ENCODE data around the gene DSCAM.

GRCh38 chr21:40766381-40766780 lies 80.6 kb downstream of the DSCAM start:
- TF ChIP-seq REST (IDR thresholded peaks at IDR 0.05; ENCODE audit: low read depth) (no peak), EP300 (IDR thresholded peaks at IDR 0.05; ENCODE audit: borderline replicate concordance) (no peak), USF1 (IDR thresholded peaks at IDR 0.05) (no peak), YY1 (IDR thresholded peaks at IDR 0.05; ENCODE audit: low read depth) (no peak), CEBPB (IDR thresholded peaks at IDR 0.05) (no peak), TCF12 (IDR thresholded peaks at IDR 0.05; ENCODE audit: low read depth) (no peak), TAF1 (IDR thresholded peaks at IDR 0.05; ENCODE audit: low read depth) (no peak), FOXM1 (IDR thresholded peaks at IDR 0.05; ENCODE audit: borderline replicate concordance, low read depth) (no peak), RAD21 (IDR thresholded peaks at IDR 0.05; ENCODE audit: low read depth) (no peak), EGR1 (IDR thresholded peaks at IDR 0.05) (no peak), CREB1 (IDR thresholded peaks at IDR 0.05; ENCODE audit: low read depth) (no peak), NFIC (IDR thresholded peaks at IDR 0.05) (no peak), TEAD4 (IDR thresholded peaks at IDR 0.05) (no peak)
- TF ChIP-seq, protein P1, sequence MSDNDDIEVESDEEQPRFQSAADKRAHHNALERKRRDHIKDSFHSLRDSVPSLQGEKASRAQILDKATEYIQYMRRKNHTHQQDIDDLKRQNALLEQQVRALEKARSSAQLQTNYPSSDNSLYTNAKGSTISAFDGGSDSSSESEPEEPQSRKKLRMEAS (IDR thresholded peaks at IDR 0.05), result no peak

All from Ishikawa (cell line).